Measurements from ENCODE around the gene L3MBTL1.

DNA sequence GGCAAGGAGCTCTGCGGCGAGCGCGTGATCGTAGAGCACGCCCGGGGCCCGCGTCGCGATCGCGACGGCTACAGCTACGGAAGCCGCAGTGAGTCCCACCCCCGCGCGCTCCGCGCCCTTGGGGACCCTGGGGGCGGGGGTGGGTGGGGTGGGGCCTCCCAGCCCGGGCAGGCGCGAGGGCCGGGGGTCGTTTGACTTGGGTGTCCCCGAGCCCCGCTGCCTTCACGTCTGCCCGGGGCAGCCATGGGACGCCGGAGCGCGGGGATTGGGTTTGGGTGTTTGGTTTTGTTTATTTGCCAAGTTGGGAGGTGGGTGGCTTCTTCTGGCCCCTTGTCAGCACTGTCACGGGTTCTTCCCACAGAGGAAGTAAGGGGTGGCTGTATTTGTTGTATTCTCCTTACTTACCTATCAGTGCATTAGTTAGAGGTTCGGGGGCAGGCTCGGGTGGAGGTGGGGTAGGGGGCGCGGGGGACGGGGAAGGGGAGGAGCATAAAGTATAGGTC is 49.0 kb upstream of the L3MBTL1 start:
- TF ChIP-seq, protein P1, sequence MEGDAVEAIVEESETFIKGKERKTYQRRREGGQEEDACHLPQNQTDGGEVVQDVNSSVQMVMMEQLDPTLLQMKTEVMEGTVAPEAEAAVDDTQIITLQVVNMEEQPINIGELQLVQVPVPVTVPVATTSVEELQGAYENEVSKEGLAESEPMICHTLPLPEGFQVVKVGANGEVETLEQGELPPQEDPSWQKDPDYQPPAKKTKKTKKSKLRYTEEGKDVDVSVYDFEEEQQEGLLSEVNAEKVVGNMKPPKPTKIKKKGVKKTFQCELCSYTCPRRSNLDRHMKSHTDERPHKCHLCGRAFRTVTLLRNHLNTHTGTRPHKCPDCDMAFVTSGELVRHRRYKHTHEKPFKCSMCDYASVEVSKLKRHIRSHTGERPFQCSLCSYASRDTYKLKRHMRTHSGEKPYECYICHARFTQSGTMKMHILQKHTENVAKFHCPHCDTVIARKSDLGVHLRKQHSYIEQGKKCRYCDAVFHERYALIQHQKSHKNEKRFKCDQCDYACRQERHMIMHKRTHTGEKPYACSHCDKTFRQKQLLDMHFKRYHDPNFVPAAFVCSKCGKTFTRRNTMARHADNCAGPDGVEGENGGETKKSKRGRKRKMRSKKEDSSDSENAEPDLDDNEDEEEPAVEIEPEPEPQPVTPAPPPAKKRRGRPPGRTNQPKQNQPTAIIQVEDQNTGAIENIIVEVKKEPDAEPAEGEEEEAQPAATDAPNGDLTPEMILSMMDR (IDR thresholded peaks at IDR 0.05) = no peak
- no peak for TF ChIP-seq ZFX (IDR thresholded peaks at IDR 0.05; ENCODE audit: borderline replicate concordance)

All from 22Rv1 (cell line).